Medulla oblongata (tissue), 1 donor: ENCODE data around the gene LRMDA.

Source experiments
- DNase-seq: peaks from one replicate; pipeline ENCODE4 v3.0.0-alpha.2; 2015; ENCODE audit errors: extremely low spot score

The LRMDA gene

DNA sequence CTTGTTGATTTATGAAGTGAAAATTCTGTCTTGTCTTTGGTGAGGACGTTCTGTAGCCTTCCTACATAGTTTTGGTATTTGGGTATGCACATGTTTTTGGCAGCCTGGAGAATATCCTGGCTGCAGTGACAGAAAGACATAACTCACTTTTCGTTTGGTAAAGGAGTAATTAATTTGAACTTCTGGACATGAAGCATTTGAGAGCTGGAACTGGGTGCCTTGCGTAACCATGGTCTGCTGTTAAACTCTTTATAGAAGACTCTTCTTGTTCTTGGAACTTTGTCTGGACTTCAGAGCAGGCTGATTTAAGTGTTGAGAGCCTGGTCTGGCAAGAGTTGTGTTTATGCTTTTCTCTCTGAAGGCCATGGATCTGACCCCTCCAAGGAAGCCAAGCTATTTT lies 231.3 kb downstream of the LRMDA start:
- peak; percentile 61 for DNase-seq

DNA sequence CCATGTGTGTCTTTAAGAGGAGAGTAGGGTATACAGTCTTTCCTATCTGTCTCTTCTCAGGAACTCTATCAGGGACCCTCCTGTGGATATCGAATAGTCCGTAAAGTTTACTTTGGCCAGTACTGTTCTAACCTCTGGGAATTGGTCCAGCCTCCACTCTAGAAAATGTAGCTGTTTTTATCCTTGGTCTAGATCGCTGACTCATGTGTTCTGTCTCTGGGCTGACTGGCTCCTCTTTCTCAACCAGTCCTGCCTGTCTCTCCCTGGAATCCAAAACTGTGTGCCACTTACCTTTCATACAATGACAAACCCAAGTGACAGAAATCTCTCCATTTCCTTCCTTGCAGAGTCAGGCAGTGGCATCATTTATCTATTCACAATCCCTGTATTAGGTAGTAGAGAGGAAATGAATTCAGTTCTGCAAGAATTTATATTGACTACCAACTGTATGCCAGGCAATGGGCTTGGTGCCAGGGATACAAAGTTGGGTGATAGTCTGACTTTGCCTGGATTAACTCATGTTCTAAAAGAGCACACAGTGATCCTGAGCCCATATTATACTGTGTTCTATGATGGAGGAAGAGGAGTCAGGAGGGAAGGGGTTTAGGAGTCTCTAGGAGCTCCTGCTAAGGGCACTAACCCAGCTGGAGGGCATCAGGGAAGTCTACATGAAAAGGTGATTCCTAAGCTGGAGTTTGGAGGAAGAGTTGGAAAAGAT lies 232.7 kb downstream of the LRMDA start:
- DNase-seq, result no peak

DNA sequence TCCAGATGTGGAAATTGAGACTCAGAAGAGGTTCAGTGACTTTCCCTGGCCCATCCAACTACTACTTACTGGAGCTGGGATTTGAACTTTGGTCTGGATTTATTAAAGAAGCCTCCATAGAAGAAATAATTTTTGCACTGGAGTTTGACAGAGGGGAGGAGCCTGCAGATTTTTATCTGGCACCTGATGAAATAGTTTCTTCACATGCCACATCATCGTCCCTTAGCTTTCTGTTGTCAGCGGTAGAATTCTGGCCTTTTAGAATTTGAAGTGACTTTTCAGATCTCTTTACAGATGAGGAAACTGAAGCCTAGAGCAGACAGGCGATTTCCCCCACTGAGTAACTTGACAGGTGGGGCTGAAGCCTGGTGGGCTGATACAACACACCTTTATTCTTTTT lies 233.5 kb downstream of the LRMDA start:
- DNase-seq, result no peak

DNA sequence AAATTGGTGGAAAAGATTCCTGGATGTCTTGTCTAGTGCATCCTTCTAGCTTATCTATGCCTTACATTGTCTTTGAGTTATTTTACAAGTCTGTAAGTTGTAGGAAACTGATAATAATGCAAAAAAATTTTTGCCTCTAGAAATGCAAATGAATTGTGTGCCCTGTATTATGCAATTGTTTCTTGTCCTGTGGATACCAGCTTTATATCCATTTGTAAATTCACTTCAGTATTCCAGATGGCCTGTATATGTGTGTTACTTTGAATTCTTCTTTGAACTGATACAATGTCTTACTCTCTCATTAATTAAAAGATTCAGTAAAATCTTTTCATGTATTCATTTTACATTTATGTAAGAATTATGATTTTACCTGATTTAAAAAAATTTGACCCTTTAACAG lies 234.3 kb downstream of the LRMDA start:
- DNase-seq, result no peak

DNA sequence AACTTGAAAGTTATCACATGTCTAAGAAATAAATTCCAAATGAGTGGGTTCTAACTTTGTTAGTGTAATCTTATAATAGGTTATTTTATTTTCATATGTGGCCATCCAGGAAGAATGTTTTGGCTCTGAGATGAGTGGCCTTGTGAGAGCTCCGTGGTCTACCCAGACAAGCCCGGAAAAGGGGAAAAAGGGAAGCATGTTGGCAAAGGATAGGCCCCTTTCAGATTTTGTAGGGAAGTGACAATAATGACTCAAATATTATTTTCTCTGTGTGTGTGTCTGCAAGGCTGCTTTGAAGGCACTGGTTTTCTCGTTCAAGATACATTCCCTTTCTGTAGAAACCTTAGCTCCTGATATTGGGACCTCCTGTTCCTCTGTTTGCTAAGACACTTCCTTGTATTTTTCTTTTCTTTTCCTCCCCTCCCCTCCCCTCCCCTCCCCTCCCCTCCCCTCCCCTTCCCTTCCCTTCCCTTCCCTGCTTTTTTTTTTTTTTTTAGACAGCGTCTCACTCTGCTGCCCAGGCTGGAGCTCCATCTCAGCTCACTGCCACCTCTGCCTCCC lies 240.8 kb downstream of the LRMDA start:
- no peak for DNase-seq

DNA sequence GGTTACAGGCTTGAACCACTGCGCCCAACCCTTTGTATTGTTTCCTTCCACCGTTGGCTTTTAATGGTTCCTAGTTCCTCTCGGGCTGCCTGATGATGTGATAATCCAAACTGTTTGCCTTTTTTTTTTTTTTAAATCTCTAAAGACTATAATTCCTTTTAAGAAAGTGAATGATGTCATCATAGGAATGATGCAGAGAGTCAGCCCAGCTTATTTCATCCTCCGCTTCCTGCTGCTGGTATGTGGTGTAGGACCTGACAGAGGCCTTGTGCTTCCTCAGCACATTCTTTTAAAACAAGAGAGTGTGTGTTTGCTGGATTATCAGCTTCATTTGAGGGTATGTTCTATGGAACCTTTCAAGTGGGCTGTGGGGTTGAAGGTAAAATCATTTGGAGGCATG lies 241.4 kb downstream of the LRMDA start:
- no peak for DNase-seq

DNA sequence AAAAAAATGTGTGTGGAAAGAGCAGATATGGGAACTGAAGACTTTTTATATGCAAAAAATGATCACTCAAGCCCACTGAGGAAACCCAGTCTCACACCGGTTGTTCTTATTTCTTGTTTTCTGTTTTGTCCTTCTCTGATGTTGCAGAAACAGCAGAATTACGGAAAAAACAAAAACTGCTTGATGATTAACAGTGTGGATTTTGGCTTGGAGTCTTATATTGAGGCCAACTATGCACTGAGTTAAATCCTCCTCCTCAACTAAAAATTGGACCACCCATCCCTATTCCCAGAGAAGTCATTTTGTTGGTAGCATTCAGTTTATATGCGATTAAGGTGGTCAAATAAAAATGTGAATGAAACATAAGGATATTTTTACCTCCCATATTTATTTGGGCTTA lies 246.1 kb downstream of the LRMDA start:
- no peak for DNase-seq

DNA sequence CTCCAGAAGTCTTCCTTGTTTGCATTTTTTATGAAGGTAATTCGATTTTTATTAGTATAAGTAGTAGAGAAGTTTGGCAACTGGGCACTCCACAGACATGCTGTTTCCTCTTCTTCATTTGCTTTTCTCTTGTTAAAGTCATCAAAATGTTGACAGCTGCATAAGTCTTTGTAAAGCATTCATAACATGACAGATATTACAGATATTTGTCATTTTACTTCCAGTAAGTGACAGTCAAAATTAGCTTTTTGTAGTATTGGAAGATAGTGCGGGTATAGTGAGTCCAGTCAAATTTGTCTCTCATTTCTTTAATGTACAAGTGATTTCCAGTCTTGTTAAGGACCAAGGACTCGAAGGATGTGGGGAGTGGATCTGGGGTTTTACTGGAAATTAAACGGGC lies 247.1 kb downstream of the LRMDA start:
- no peak for DNase-seq

DNA sequence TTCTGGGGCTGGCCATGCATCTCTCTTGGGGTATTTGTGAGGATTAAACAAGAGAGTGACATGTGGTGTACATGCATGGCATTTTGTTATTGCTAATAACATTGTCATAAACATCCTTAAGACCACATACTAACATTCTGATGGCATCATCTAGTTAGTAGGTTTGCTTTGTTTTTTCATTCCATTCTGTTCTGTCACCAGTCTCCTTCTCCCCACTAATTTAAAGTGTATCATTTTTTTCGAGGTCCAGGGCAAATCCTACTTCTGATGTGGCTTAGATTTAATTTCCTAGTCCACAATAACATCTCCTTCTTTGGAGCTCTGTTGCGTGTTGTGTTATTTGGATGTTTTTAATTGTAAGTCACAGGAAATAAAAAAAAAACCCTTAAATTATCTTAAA lies 248.1 kb downstream of the LRMDA start:
- DNase-seq, result no peak

DNA sequence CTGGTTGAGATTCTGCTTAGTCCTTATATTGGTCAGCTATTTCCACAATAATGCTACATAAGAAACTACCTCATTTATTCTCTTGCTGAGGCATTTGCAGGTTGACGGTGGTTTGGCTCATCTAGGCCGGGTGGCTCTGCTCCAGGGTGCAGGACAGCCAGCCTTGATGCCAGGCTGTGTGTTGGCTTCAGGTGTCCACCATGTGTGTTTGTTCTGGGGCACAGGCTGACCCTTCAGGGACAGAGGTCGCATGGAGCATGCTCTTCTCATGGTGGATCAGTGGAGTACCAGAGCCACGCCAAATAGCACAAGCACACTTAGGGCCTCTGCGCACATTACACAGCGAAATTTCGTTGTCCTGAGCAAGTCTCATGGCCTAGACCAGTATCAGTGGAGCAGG lies 249.9 kb downstream of the LRMDA start:
- no peak for DNase-seq

DNA sequence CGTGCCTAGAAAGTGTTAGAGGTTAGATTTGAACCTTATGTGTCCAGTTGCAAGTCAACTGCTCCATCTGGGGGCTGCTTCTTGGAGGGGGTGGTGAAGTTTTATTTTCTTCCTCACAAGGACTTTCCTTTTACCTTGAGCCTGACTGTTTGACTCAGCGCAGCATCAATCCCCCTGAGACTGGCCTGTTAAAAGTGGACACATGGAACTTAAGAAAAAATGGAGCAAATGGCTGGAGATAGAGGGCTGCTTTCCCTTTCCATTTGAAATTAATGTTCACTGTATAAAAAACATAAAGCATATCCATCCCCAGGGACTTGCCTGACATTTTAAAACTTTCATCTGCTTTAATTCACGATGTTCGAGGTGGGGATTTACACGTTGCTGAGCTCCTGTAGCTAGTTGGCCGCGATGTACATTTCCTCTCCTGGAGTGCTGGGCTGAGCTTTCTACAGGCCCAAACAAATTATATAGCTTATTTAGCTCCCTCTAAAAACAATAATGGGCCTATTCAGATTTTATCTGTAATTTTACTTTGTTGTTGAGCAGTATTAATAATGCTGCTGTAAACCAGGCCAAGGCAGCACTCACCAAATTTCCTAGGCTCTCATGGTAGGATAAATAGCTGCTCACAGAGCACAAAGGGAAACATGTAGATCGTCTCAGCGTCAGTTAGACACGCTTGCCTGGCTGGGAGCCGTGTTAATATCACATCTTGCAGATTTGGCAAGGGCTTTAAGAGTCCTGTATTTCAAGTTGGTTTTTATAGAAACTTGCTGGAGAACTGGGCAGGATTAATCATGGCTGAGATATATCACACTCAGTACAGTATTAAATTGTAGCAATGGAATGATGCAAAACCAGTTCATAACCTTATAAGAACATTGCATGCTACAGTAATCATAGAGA lies 251.5 kb downstream of the LRMDA start:
- DNase-seq, result no peak

DNA sequence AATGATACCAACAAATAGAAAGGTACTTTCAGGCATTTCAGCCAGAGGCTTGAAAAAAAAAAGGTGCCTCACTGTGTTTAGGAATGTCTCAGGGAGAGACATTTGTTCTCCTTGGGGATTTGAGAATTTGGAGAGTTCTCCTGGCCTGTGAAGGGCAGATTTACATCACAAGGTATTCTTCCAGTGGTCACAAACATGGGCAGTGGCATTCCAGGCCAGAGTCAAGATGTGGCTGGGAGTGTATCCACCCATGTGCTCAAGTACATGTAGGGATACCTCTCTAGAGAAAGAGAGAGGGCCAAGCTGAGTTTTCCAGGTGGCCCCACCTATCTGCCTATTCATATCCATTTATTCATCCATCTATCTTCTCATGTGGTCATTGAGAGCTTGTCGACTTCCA lies 253.8 kb downstream of the LRMDA start:
- DNase-seq, result no peak

DNA sequence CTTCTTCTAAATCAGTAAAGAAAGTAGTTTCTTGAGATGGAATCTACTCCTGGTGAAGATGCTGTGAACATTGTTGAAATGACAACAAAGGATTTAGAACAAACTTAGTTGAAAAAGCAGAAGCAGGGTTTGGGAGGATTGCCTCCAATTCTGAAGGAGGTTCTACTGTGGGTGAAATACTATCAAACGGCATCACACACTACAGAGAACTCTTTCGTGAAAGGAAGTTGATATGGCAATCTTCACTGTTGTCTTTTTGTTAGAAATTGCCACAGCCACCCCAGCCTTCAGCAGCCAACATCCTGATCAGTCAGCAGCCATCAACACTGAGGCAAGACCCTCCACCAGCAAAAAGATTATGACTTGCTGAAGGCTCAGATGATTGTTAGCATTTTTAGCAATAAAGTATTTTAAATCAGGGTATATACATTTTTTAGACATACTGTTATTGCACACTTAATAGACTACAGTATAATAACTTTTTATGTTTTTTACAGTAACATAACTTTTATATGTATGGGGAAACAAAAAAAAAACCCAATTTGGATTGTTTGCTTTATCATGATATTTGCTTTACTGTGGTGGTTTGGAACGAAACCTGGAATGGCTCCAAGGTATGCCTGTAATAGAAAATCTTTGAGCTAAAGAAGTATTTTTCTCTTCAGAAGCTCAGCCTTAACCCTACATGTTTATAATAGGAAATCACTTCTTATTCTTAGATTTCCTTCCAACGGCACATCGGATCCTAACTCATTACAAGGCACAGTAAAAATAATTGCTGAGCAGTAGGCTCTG lies 257.3 kb downstream of the LRMDA start:
- no peak for DNase-seq

DNA sequence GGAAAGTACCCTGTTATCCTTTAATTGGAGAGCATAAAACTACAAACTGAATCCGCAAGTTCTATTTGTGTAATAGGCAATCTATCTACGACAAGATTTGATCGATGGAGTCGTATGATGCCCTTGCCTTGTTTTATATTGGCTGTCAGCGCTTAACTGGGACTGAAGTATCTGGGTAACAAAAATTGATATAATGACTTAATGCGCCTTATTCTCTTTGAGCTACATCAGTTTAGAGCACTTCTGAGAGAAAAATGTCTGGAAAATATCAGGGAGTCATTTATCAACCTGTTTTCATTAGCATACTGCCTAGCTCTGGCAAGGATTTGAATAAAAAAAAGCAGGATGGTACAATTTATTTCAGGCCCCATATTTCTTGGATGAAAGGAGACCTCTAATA lies 262.1 kb downstream of the LRMDA start:
- DNase-seq, result no peak

DNA sequence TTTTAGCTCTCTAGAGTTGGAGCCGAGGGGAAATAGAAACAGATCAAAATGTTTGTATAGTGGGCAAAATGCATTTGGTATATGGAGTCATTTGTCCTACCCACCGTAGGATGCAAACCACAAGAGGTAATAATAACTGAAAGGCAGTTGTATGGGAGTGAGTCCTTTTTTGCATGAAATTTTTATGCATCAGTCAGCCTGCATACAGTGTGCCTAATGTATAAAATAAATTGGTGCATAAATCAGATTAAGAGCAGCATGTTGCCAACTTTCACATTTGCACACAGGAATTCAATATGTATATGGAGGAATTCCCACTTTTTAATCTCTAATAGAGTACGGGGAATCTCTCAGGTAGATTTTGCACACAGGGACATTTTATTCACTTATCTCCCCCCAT lies 262.8 kb downstream of the LRMDA start:
- DNase-seq, result no peak

DNA sequence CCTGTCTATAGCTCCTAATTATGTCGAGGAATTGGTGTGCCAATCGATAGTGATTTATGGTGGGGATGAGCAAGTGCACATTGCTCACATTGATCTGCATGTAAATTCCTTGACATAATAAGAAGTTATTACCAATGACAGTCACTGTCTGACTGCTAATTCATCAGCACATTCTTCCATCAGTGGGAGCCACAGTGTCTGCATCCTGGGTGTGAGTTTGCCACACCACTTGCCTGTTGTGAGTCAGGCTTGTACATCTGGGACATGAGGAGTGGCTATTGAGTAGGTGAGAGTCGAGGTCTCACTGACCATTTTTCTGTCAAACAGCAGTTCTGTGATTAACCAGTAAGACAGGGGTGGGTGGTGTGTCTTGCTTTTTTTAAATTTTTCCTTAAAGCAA lies 263.4 kb downstream of the LRMDA start:
- DNase-seq, result no peak

DNA sequence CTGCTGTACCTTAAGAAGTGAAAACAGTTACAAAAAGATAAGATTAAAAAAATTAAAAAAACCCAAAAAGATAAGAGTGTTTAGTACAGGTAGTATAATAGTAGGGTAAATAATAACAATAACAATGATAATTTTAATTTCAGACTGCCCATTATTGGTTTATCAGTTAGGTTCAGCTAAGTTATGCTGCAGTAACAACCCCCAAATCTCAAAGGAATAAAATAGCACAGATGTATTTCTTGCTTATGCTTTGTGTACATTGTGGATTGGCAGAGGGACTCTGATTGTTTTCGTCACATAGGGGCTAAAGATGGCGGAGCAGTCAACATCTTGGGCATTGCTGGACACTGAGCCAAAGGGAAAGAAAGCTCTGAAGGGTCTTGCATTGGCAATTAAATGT lies 264.6 kb downstream of the LRMDA start:
- no peak for DNase-seq

DNA sequence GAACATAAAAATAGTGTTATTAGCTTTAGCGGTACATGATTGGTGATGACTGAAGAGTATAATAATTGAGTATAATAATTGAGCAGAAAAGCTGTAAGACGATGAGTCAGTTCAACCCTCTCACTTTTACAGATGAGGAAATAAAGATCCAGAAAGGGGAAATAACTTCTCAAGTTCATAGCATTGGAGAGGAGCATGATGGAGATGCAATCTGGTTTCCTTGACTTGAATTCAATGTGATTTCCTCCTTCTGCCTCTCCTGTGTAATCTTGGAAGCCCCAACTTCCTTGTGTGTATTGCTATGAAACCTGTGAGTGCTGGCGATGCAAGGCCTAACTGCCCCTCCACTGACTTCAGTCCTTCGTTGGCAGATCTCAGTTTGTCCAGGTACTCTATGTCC lies 265.1 kb downstream of the LRMDA start:
- peak; percentile 56 for DNase-seq

DNA sequence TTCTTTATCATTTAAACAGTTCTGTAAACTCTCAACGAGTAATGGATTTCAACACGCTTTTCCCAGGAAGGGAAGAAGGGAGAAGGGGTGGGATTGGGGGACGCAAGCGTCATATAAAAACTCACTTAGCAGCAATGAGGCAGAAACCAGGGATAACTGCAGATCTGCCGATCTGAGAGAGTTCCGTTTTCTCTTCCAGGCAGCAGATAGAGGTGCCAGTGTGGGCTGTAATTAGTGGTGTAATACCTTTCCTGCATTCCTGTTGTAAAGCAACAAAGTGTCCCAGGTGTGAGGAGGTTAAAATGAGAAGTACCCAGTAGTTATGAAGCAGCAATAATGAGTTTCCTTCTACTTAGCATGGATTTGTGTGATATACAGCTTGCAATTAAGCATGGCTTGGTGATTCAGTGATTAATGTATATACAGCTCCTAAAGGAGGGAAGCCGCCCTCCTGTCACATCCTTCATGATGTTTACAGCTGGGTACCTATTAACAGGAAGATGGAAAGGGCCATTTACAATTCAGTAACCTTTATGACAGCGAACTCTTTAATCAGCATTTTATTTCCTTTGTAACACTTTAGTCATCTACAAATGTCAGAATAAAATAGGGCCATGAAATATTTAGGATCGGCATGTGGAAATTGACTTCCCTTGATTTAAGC lies 271.9 kb downstream of the LRMDA start:
- no peak for DNase-seq

DNA sequence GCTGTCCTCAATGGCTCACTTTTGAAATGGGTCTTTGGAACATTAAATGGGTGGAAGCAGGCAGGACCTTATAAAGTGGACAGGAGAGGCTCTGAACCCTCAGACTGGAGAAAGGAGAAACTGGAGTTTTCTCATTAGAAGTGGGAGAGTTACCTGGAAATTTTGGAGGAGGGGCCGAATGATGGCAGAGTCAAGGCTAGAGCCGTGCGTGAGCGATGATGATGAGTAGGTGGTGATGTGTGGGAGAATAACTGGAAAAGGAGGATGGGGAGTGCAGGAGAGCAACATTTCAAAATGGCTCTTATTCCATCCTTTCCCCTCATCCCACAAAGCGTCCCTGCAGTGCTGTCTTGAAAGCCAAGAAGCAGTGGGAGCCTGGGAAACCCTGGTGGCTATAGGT lies 274.0 kb downstream of the LRMDA start:
- no peak for DNase-seq

DNA sequence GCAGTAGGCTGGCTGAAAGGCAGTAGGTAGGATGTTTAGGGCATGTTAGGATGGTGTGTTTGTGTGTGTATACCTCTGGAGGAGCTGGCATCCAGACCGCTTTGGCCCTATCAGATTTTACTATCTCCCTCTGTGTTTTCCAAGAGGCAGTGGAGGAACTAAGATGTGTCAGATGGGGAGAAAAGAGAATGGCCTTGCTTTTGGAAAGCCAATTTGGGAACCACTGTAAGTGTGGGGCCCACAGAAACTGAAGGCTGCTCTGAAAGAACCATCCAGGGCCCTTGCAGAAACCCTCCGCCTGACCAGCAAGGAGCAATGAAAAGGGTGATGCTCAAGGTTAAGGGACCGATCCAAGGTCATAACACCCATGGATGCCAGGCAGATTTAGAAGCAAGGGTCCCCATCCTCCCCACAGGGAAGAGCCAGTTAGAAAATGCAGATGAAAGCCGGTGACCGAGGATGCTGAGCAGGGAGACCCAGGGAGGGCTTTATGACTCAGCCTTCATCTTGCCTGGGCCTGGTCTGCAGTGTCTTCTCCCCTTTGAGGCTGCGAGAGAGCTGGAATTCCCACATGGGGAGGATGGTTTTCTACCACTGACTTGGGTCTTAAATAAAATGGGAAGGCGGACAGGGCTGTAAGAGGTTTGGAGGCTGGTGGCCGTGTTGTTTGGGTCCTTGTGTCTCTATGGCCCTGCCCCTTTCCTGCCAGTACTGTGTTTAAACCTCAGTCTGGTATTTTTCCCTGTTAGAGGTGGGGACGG lies 275.8 kb downstream of the LRMDA start:
- DNase-seq, result no peak
